MCF 10A (cell line): ENCODE measurements around the gene TTC7B. TPM values are rescaled to one million over a fixed set of nuclear protein-coding genes. Genes with fewer than 3 reads are reported as not detected.

Experiments
- BruUV-seq: library from RNA; stranded (reverse); fragments of 400-500 nt; replicated peaks from 2 replicates; lab custom pipeline; 2021; lab: Mats Ljungman, UMichigan
- CTCF ChIA-PET: fragments of 300-600 bp; sonication (Branson Sonifier 250); formaldehyde crosslinking; extraction: SDS; loops from one replicate; lab custom pipeline; 2021; ENCODE audit warnings: antibody characterized with exemption, inconsistent platforms; lab: Yijun Ruan, JAX
- POLR2A ChIA-PET: fragments of 300-600, 350-650 bp; sonication (Branson Sonifier 250); formaldehyde crosslinking; extraction: SDS; loops from one replicate; lab custom pipeline; 2020; ENCODE audit warnings: antibody characterized with exemption, inconsistent platforms; lab: Yijun Ruan, JAX
- DNase-seq: peaks from one replicate; pipeline ENCODE4 v3.0.0-alpha.2; 2018; ENCODE audit not compliant: unreplicated experiment
- H3K27ac Mint-ChIP-seq: one replicate; pipeline ENCODE4 v1.8.0; 2022; ENCODE audit warnings: mild to moderate bottlenecking, low read depth, mixed read lengths; ENCODE audit not compliant: unreplicated experiment
- H3K27me3 Mint-ChIP-seq: one replicate; pipeline ENCODE4 v1.8.0; 2022; ENCODE audit warnings: mixed read lengths; ENCODE audit not compliant: insufficient read depth, unreplicated experiment
- H3K36me3 Mint-ChIP-seq: one replicate; pipeline ENCODE4 v1.8.0; 2022; ENCODE audit warnings: mild to moderate bottlenecking, moderate library complexity, mixed read lengths; ENCODE audit not compliant: insufficient read depth, unreplicated experiment
- H3K4me1 Mint-ChIP-seq: one replicate; pipeline ENCODE4 v1.8.0; 2022; ENCODE audit warnings: mixed read lengths; ENCODE audit not compliant: insufficient read depth, unreplicated experiment
- H3K4me3 Mint-ChIP-seq: one replicate; pipeline ENCODE4 v1.8.0; 2022; ENCODE audit warnings: mild to moderate bottlenecking, moderate library complexity, mixed read lengths; ENCODE audit not compliant: unreplicated experiment
- H3K9me3 Mint-ChIP-seq: one replicate; pipeline ENCODE4 v1.8.0; 2022; ENCODE audit warnings: mixed read lengths; ENCODE audit not compliant: unreplicated experiment
- CTCF ChIP-seq: fragments of 200-600 bp; IDR thresholded peaks from one replicate; pipeline ENCODE4 v1.8.0; 2022; ENCODE audit warnings: antibody characterized with exemption, mild to moderate bottlenecking; ENCODE audit not compliant: unreplicated experiment
- intact Hi-C: fragments of 100-400 bp; cut with micrococcal nuclease; formaldehyde crosslinking; loops from 2 replicates; pipeline ENCODE4 v1.14.1; 2022
- total RNA-seq: library from RNA; stranded (reverse); gene quantifications from 2 replicates; pipeline ENCODE4 v1.2.3, GENCODE V29; 2022

TTC7B gene
- total RNA-seq, 1 experiment from 2014 or later: 31.1 TPM

GRCh38 chr14:90513161-90514014 is 302.8 kb downstream of the TTC7B start:
- intact Hi-C loops: no loop called here
- BruUV-seq: no TSS peak
- CTCF ChIA-PET: no interaction called here
- no peak for DNase-seq
- Mint-ChIP-seq H3K27me3 (peaks cover 19% of the 10 kb centered on the region), H3K9me3 (no peaks in the 10 kb centered on the region), H3K36me3 (no peaks in the 10 kb centered on the region), H3K4me3 (no peak overlapping the region), H3K27ac (no peak overlapping the region), H3K4me1 (no peaks in the 10 kb centered on the region)
- no peak for TF ChIP-seq CTCF
- POLR2A ChIA-PET: no interaction called here

DNA sequence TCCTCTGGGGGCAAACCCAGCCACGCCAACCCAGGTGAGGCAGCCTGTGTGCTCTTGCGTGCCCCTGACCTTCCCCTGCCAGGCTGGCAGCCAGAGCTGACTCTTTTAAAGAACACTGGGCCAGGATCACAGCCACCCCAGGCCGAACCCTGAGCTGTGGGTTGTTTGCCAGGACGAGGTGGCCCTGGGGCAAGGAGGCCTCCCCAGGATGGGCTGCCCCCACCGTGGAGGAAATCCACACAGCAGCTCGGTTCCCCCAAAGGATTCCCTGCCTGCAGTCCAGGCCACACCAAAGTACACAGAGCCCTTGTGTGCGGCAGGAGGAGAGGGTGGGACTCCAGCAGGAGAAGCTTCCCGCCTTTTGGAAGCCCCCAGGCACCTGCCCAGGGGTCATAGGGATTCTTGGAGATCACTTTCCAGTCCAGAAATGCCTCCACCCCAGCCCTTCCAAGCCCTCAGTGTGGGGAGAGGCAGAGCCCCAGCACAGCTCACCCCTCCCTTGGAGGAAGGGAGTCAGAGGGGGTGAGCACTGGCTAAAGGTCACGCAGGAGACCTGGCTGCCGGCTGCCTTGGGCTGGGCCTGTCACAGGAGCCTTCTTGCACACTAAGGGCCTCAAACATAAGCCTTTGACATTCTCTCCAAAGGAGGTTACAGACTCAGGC is 303.8 kb downstream of the TTC7B start:
- BruUV-seq: no TSS peak
- Mint-ChIP-seq H3K27ac (no peak overlapping the region), H3K4me3 (no peak overlapping the region), H3K9me3 (no peaks in the 10 kb centered on the region), H3K4me1 (no peaks in the 10 kb centered on the region), H3K27me3 (peaks cover 22% of the 10 kb centered on the region), H3K36me3 (no peaks in the 10 kb centered on the region)
- no peak for TF ChIP-seq CTCF
- ChIA-PET POLR2A (interaction anchor here (0.6 kb wide), 1 partner anchor 115 kb away, joined by 3 read pairs; no protein-coding TSS in a partner anchor), CTCF (interaction anchor here (0.6 to 0.7 kb wide), 2 partner anchors 101 to 123 kb away, joined by 3 to 4 read pairs; no protein-coding TSS in a partner anchor)
- intact Hi-C loops: no loop called here
- DNase-seq: no peak

DNA sequence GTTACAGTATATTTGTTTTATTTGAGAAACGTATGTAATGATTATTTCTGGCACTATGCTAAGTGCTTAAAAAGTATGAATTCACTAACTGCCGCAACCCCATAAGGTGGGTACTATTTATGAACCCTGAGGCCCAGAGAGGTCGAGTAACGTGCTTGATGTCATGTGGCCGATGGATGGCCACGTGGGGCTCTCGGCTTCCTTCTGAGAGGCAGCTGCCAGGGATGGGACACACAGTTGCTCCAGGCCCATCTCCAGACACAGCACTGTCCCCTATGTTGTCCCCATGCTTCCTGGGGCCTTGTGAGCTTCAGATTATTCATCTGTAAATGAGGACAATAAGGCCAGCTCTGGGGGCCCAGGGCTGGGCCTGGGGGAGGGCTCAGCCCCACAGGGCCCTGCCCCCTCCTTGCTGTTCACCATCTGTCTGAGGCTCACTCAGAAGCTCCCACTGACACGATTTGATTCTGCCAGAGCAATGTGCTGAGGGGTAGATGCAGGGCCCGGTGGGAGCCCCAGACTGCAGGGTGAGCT is 304.4 kb downstream of the TTC7B start:
- CTCF ChIA-PET: interaction anchor here (0.7 kb wide), 1 partner anchor 123 kb away, joined by 4 read pairs; no protein-coding TSS in a partner anchor

More for the DNA sequence above, 304.4 kb downstream of the TTC7B start:
- no peaks in the 10 kb centered on the region for H3K4me1 Mint-ChIP-seq
- H3K4me3 Mint-ChIP-seq: no peak overlapping the region
- POLR2A ChIA-PET: interaction anchor here (0.6 kb wide), 1 partner anchor 115 kb away, joined by 3 read pairs; no protein-coding TSS in a partner anchor
- peaks cover 22% of the 10 kb centered on the region for H3K27me3 Mint-ChIP-seq
- BruUV-seq: no TSS peak
- H3K36me3 Mint-ChIP-seq: no peaks in the 10 kb centered on the region
- TF ChIP-seq CTCF: no peak
- H3K27ac Mint-ChIP-seq: no peak overlapping the region
- intact Hi-C loops: no loop called here
- no peaks in the 10 kb centered on the region for H3K9me3 Mint-ChIP-seq
- DNase-seq: no peak
